HCT116 (cell line): Measurements from ENCODE around the gene C20orf144. TPM values are rescaled to one million over a fixed set of nuclear protein-coding genes. Genes with fewer than 3 reads are reported as not detected.
A peak's percentile ranks its signal among the peaks of the same experiment; 100 is the strongest.

Experiments used
- ATAC-seq: fragments of 200-7000 bp; cut with Tn5 transposase; 2 replicates; pipeline ENCODE4 v1.9.1; 2020; ENCODE audit warnings: mild to moderate bottlenecking, moderate library complexity
- BruUV-seq: library from RNA; stranded (reverse); fragments of 400-500 nt; replicated peaks from 2 replicates; lab custom pipeline; 2021; lab: Mats Ljungman, UMichigan
- CTCF ChIA-PET: fragments of 300-600 bp; sonication (Branson Sonifier 250); formaldehyde crosslinking; loops from one replicate; lab custom pipeline; 2021; ENCODE audit warnings: antibody characterized with exemption; lab: Charles Lee
- POLR2A ChIA-PET: fragments of 300-600, 350-600 bp; sonication (Branson Sonifier 250); formaldehyde crosslinking; loops from one replicate; lab custom pipeline; 2021; ENCODE audit warnings: antibody characterized with exemption; lab: Charles Lee
- RAD21 ChIA-PET, 2 experiments: fragments of 300-600 bp; sonication (Branson Sonifier 250); formaldehyde crosslinking; loops; one replicate each; lab custom pipeline; 2023; ENCODE audit warnings: low total read pairs in 2 of 2; ENCODE audit not compliant: uncharacterized antibody in 2 of 2, unreplicated experiment in 2 of 2, low non-redundant PET in 1 of 2; lab: Charles Lee
- DNase-seq: peaks from one replicate; pipeline ENCODE4 v3.0.0-alpha.2; 2010; ENCODE audit warnings: low read depth, low spot score
- H2AFZ ChIP-seq: fragments of 200-600 bp; shearing (Covaris generic), sonication (generic); 2 replicates; pipeline ENCODE4 v1.6.1; 2017; ENCODE audit warnings: low read depth, mixed run types, mixed read lengths, antibody characterized with exemption, low read length; ENCODE audit not compliant: poor library complexity, severe bottlenecking
- H3K27ac ChIP-seq: 2 replicates; pipeline ENCODE4 v1.5.1; 2012; ENCODE audit warnings: low read depth, low read length
- H3K27me3 ChIP-seq: fragments of 200-600 bp; sonication (generic); 2 replicates; pipeline ENCODE4 v1.6.1; 2016; ENCODE audit warnings: mixed run types, low read length, mixed read lengths; ENCODE audit not compliant: insufficient read depth
- H3K36me3 ChIP-seq, 2 experiments: fragments of 200-500 bp in 1 of 2; fragments of 200-600 bp in 1 of 2; sonication (Bioruptor generic) in 1 of 2; sonication (generic) in 1 of 2; 2 replicates each; pipeline versions ENCODE4 v1.5.1 to v1.6.1; 2014 to 2016; ENCODE audit warnings: low read length in 2 of 2, inconsistent platforms in 1 of 2, mixed read lengths in 1 of 2, mixed run types in 1 of 2; ENCODE audit not compliant: insufficient read depth in 2 of 2, control insufficient read depth in 1 of 2
- H3K4me1 ChIP-seq, 2 experiments: fragments of 200-600 bp in 1 of 2; sonication (generic) in 1 of 2; 2 replicates each; pipeline versions ENCODE4 v1.5.1 to v1.6.1; 2012 to 2017; ENCODE audit warnings: low read length in 2 of 2, inconsistent platforms in 1 of 2, mild to moderate bottlenecking in 1 of 2, mixed read lengths in 1 of 2, mixed run types in 1 of 2, moderate library complexity in 1 of 2; ENCODE audit not compliant: insufficient read depth in 2 of 2, control insufficient read depth in 1 of 2
- H3K4me2 ChIP-seq: fragments of 200-600 bp; sonication (generic); 2 replicates; pipeline ENCODE4 v1.6.1; 2017; ENCODE audit warnings: mixed run types, low read length, mixed read lengths
- H3K4me3 ChIP-seq, 2 experiments: fragments of 200-600 bp in 1 of 2; sonication (generic) in 1 of 2; replicated peaks in 1 of 2; 2 replicates each; pipeline ENCODE4 v1.5.1; 2011 to 2016; ENCODE audit warnings: low read length in 2 of 2, control low read depth in 1 of 2, low read depth in 1 of 2, mild to moderate bottlenecking in 1 of 2, mixed read lengths in 1 of 2, mixed run types in 1 of 2
- H3K79me2 ChIP-seq: fragments of 200-600 bp; sonication (generic); 2 replicates; pipeline ENCODE4 v1.6.1; 2017; ENCODE audit warnings: mild to moderate bottlenecking, mixed run types, low read length, moderate library complexity, mixed read lengths; ENCODE audit not compliant: insufficient read depth
- H3K9ac ChIP-seq: fragments of 200-600 bp; sonication (generic); 2 replicates; pipeline ENCODE4 v1.6.1; 2016; ENCODE audit warnings: low read length, mixed read lengths
- H3K9me2 ChIP-seq: fragments of 200-600 bp; sonication (generic), shearing (Covaris generic); 2 replicates; pipeline ENCODE4 v1.6.1; 2017; ENCODE audit warnings: mixed run types, mild to moderate bottlenecking, moderate library complexity; ENCODE audit not compliant: insufficient read depth
- H3K9me3 ChIP-seq, 2 experiments: fragments of 200-500 bp in 1 of 2; fragments of 200-600 bp in 1 of 2; sonication (Bioruptor generic) in 1 of 2; sonication (generic) in 1 of 2; 2 replicates each; pipeline ENCODE4 v1.6.1; 2014 to 2017; ENCODE audit warnings: low read length in 2 of 2, mixed read lengths in 2 of 2, inconsistent platforms in 1 of 2, low read depth in 1 of 2, mild to moderate bottlenecking in 1 of 2, mixed run types in 1 of 2, moderate library complexity in 1 of 2; ENCODE audit not compliant: control insufficient read depth in 1 of 2, insufficient read depth in 1 of 2
- H4K20me1 ChIP-seq: fragments of 200-600 bp; sonication (generic), shearing (Covaris generic); 2 replicates; pipeline ENCODE4 v1.6.1; 2017; ENCODE audit warnings: mixed run types, mild to moderate bottlenecking, moderate library complexity; ENCODE audit not compliant: insufficient read depth
- CBX3 ChIP-seq: IDR thresholded peaks from 2 replicates; pipeline ENCODE4 v1.6.1; 2012; ENCODE audit warnings: low read depth
- CEBPB ChIP-seq: IDR thresholded peaks from 2 replicates; pipeline ENCODE4 v1.6.1; 2012; ENCODE audit warnings: low read depth
- EGR1 ChIP-seq: IDR thresholded peaks from 2 replicates; pipeline ENCODE4 v1.6.1; 2012; ENCODE audit warnings: low read depth
- ELF1 ChIP-seq: IDR thresholded peaks from 2 replicates; pipeline ENCODE4 v1.6.1; 2012; ENCODE audit warnings: low read depth, borderline replicate concordance
- EZH2 ChIP-seq: fragments of 200-600 bp; sonication (generic); IDR thresholded peaks from 2 replicates; pipeline ENCODE4 v1.6.1; 2017; ENCODE audit warnings: antibody characterized with exemption, mixed run types
- FOSL1 ChIP-seq: IDR thresholded peaks from 2 replicates; pipeline ENCODE4 v1.6.1; 2012; ENCODE audit warnings: low read depth
- JUND ChIP-seq: IDR thresholded peaks from 2 replicates; pipeline ENCODE4 v1.6.1; 2012
- MAX ChIP-seq: IDR thresholded peaks from 2 replicates; pipeline ENCODE4 v1.6.1; 2012
- POLR2A ChIP-seq: IDR thresholded peaks from 2 replicates; pipeline ENCODE4 v1.7.0; 2011; ENCODE audit warnings: borderline replicate concordance; ENCODE audit not compliant: insufficient read depth, insufficient read length; ENCODE audit errors: extremely low read depth
- POLR2AphosphoS5 ChIP-seq: IDR thresholded peaks from 2 replicates; pipeline ENCODE4 v1.6.1; 2011; ENCODE audit warnings: mild to moderate bottlenecking, low read depth, low read length, moderate library complexity
- RAD21 ChIP-seq: IDR thresholded peaks from 2 replicates; pipeline ENCODE4 v1.6.1; 2012; ENCODE audit warnings: low read depth, mild to moderate bottlenecking
- SRF ChIP-seq: IDR thresholded peaks from 2 replicates; pipeline ENCODE4 v1.6.1; 2012; ENCODE audit warnings: low read depth
- TCF7L2 ChIP-seq: IDR thresholded peaks from 2 replicates; pipeline ENCODE4 v1.7.0; 2011; ENCODE audit warnings: borderline replicate concordance, inconsistent platforms; ENCODE audit not compliant: insufficient read depth, insufficient read length; ENCODE audit errors: extremely low read depth
- YY1 ChIP-seq: IDR thresholded peaks from 2 replicates; pipeline ENCODE4 v1.6.1; 2011; ENCODE audit warnings: low read length, low read depth, moderate library complexity, mild to moderate bottlenecking; ENCODE audit not compliant: insufficient replicate concordance; ENCODE audit errors: extremely low read depth
- ZFX ChIP-seq: fragments of 450-650 bp; IDR thresholded peaks from 2 replicates; pipeline ENCODE4 v1.6.1; 2017
- ZNF274 ChIP-seq: fragments of 200-500 bp; sonication (Bioruptor generic); IDR thresholded peaks from 2 replicates; pipeline ENCODE4 v1.6.1; 2014; ENCODE audit warnings: mild to moderate bottlenecking, low read depth, low read length, inconsistent platforms
- intact Hi-C: fragments of 100-400 bp; cut with micrococcal nuclease; formaldehyde crosslinking; loops from 2 replicates; pipeline ENCODE4 v1.10.0; 2022
- total RNA-seq: library from RNA; stranded (reverse); gene quantifications from one replicate; pipeline ENCODE4 v1.2.1, GENCODE V29; 2021; ENCODE audit not compliant: unreplicated experiment
- TF ChIP-seq, protein P1 (sequence below): IDR thresholded peaks from 2 replicates; pipeline ENCODE4 v1.6.1; 2011; ENCODE audit warnings: mild to moderate bottlenecking, low read length, moderate library complexity; ENCODE audit not compliant: insufficient replicate concordance; ENCODE audit errors: extremely low read depth
- TF ChIP-seq, protein P2 (sequence below): IDR thresholded peaks from 2 replicates; pipeline ENCODE4 v1.6.1; 2012; ENCODE audit warnings: low read depth

The C20orf144 gene
- total RNA-seq, 1 experiment from 2014 or later = 0.37 TPM

DNA sequence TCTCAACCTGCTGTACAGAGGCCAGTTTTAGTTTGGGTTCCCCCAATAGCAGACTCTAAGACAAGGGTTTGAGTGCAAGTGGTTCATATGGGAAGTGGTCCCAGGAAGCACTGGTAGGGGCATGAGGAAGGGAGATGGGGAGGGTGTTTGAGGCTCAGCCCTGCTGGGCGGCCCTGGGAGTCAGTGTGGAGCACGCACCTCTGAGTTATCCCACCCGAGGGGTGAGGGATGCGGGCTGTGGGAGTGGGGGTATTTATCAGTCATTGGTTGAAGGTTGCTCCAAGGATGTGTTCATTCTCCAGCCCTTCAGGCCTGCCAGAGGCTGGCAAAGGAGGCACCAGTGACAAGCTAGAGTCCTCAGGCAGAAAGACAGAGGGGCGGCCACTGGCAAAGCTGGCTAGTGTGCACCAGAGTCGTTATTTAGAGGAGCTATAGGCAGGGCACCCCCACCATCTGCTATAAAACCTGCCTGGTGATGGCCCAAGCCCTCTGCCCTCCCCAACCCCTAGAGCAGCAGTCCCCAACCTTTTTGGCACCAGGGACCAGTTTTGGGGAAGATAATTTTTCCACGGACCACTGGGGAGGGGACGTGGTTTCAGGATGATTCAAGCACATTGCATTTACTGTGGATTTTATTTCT lies 41.5 kb downstream of the C20orf144 start (continued):
- TF ChIP-seq SRF = no peak
- no peak for TF ChIP-seq TCF7L2

DNA sequence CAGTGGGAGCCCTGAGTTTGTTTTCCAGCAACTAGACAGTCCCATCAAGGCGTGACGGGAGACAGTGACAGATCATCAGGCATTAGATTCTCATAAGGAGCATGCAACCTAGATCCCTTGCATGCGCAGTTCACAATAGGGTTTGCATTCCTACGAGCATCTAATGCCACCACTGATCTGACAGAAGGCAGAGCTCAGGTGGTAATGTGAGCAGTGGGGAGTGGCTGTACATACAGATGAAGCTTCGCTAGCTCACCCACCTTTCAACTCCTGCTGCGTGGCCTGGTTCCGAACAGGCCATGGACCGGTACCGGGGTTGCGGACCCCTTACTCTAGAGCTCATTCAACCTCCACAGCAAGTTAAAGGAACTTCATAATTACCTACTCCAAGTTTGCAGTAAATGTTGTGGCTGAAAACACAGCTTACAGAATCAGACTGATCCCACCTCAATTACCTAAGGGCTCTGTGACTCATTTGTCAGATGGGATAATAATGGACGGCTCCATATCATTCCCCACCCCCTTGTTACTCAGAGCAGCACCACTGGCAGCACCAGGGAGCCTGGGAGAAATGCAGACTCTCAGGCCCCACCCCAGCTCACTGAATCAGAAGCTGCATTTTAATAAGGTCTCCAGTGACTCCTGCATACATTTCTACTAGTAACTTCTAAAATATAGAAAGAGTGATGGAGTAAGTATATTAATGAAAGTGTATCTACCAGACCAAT lies 42.2 kb downstream of the C20orf144 start:
- Histone ChIP-seq H4K20me1 (no peaks in the 10 kb centered on the region), H3K9ac (no peak overlapping the region), H3K9me2 (no peaks in the 10 kb centered on the region), H3K4me1 (peaks cover 0 to 9% of the 10 kb centered on the region in 2 experiments; a peak in 3 of 4 replicates), H3K9me3 (no peaks in the 10 kb centered on the region), H3K27me3 (no peaks in the 10 kb centered on the region), H3K27ac (no peak overlapping the region), H2AFZ (no peak overlapping the region), H3K79me2 (no peaks in the 10 kb centered on the region), H3K4me2 (peak overlapping the region; percentile 18; the same call in 1 of the 2 replicates), H3K4me3 (no peak overlapping the region), H3K36me3 (0 out of 4 replicates have a peak, but pooled peaks cover 0 to 5% of the 10 kb centered on the region in 2 experiments)
- RAD21 ChIA-PET = no interaction called here
- intact Hi-C loops = no loop called here
- POLR2A ChIA-PET = no interaction called here
- no TSS peak for BruUV-seq
- peak; percentile 49 for ATAC-seq
- no peak for DNase-seq
- CTCF ChIA-PET = no interaction called here
- TF ChIP-seq YY1 (no peak), POLR2A (no peak), EGR1 (no peak), MAX (no peak), CBX3 (no peak), ELF1 (no peak), ZFX (no peak), JUND (no peak), RAD21 (no peak), FOSL1 (no peak), POLR2AphosphoS5 (no peak), EZH2 (no peak), ZNF274 (no peak), CEBPB (no peak), SRF (no peak)
- TF ChIP-seq, protein P1, sequence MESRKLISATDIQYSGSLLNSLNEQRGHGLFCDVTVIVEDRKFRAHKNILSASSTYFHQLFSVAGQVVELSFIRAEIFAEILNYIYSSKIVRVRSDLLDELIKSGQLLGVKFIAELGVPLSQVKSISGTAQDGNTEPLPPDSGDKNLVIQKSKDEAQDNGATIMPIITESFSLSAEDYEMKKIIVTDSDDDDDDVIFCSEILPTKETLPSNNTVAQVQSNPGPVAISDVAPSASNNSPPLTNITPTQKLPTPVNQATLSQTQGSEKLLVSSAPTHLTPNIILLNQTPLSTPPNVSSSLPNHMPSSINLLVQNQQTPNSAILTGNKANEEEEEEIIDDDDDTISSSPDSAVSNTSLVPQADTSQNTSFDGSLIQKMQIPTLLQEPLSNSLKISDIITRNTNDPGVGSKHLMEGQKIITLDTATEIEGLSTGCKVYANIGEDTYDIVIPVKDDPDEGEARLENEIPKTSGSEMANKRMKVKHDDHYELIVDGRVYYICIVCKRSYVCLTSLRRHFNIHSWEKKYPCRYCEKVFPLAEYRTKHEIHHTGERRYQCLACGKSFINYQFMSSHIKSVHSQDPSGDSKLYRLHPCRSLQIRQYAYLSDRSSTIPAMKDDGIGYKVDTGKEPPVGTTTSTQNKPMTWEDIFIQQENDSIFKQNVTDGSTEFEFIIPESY = no peak
- TF ChIP-seq, protein P2, sequence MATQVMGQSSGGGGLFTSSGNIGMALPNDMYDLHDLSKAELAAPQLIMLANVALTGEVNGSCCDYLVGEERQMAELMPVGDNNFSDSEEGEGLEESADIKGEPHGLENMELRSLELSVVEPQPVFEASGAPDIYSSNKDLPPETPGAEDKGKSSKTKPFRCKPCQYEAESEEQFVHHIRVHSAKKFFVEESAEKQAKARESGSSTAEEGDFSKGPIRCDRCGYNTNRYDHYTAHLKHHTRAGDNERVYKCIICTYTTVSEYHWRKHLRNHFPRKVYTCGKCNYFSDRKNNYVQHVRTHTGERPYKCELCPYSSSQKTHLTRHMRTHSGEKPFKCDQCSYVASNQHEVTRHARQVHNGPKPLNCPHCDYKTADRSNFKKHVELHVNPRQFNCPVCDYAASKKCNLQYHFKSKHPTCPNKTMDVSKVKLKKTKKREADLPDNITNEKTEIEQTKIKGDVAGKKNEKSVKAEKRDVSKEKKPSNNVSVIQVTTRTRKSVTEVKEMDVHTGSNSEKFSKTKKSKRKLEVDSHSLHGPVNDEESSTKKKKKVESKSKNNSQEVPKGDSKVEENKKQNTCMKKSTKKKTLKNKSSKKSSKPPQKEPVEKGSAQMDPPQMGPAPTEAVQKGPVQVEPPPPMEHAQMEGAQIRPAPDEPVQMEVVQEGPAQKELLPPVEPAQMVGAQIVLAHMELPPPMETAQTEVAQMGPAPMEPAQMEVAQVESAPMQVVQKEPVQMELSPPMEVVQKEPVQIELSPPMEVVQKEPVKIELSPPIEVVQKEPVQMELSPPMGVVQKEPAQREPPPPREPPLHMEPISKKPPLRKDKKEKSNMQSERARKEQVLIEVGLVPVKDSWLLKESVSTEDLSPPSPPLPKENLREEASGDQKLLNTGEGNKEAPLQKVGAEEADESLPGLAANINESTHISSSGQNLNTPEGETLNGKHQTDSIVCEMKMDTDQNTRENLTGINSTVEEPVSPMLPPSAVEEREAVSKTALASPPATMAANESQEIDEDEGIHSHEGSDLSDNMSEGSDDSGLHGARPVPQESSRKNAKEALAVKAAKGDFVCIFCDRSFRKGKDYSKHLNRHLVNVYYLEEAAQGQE = no peak
